ENCODE results near the gene TSPO2.

DNA sequence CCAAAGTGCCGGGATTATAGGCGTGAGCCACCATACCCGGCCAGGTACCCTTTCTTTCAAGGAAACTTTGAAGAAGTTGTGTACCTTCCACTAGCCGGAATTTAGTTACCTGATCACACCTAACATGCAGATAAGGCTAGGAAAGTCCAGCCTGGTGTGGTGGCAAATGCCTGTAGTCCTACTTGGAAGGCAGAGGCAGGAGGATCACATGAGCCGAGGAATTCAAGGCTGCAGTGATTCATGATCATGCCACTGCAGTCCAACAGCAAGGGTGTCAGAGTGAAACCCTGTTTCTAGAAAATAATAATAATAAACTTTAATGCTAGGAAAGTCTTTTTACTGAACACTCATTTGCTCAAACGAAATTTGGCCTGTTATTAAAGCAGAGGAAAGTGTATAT, 51.5 kb downstream of the TSPO2 start:
- no peak for TF ChIP-seq ZNF274 (IDR thresholded peaks at IDR 0.05; ENCODE audit: low read depth, low read length)
- no peak for TF ChIP-seq YY1 (IDR thresholded peaks at IDR 0.05; ENCODE audit: insufficient read depth, insufficient read length)
- no peak for TF ChIP-seq SUZ12 (IDR thresholded peaks at IDR 0.05; ENCODE audit: extremely low read depth, insufficient read depth, insufficient read length)

All from NT2/D1 (cell line).